CD14-positive monocyte (primary cell): Measurements from ENCODE around the gene TTYH3. TPM values are rescaled to one million over a fixed set of nuclear protein-coding genes. Genes with fewer than 3 reads are reported as not detected.

ENCODE experiments used
- DNase-seq, 3 donors: peaks; one replicate each; pipeline ENCODE4 v3.0.0-alpha.2; 2011 to 2022
- H2AFZ ChIP-seq: 2 replicates; pipeline ENCODE4 v1.6.0; 2012; ENCODE audit warnings: mild to moderate bottlenecking, low read depth, low read length, inconsistent platforms; ENCODE audit not compliant: insufficient read depth, poor library complexity, severe bottlenecking
- H3K27ac ChIP-seq, 2 donors: 1 replicate in 1 of 2; 2 replicates in 1 of 2; pipeline ENCODE4 v1.5.1; 2012 to 2013; ENCODE audit warnings: low read length in 2 of 2, control low read depth in 1 of 2, inconsistent platforms in 1 of 2, low read depth in 1 of 2, mild to moderate bottlenecking in 1 of 2
- H3K27me3 ChIP-seq, 2 donors: one replicate each; pipeline versions ENCODE4 v1.6.0 to v1.6.1; 2011 to 2013; ENCODE audit warnings: low read length in 2 of 2; ENCODE audit not compliant: control insufficient read depth in 2 of 2, insufficient read depth in 2 of 2
- H3K36me3 ChIP-seq, 2 donors: replicated peaks in 1 of 2; 1 replicate in 1 of 2; 2 replicates in 1 of 2; pipeline versions ENCODE4 v1.5.1 to v1.6.1; 2012 to 2013; ENCODE audit warnings: low read length in 2 of 2, control low read depth in 1 of 2, inconsistent platforms in 1 of 2, mild to moderate bottlenecking in 1 of 2; ENCODE audit not compliant: insufficient read depth in 2 of 2, control insufficient read depth in 1 of 2
- H3K4me1 ChIP-seq, 2 donors: 1 replicate in 1 of 2; 2 replicates in 1 of 2; pipeline versions ENCODE4 v1.5.1 to v1.6.1; 2012 to 2013; ENCODE audit warnings: low read length in 2 of 2, control low read depth in 1 of 2, inconsistent platforms in 1 of 2, mild to moderate bottlenecking in 1 of 2, moderate library complexity in 1 of 2; ENCODE audit not compliant: insufficient read depth in 2 of 2, control insufficient read depth in 1 of 2
- H3K4me2 ChIP-seq: replicated peaks from 2 replicates; pipeline ENCODE3; 2012; ENCODE audit warnings: low read length, moderate library complexity, mild to moderate bottlenecking; ENCODE audit not compliant: poor library complexity, severe bottlenecking; ENCODE audit errors: extremely low read depth
- H3K4me3 ChIP-seq, 3 experiments: fragments of 200-600 bp in 1 of 3; sonication (generic) in 1 of 3; replicated peaks in 1 of 3; 1 replicate in 2 of 3; 2 replicates in 1 of 3; pipeline ENCODE4 v1.5.1; 2011 to 2013; ENCODE audit warnings: low read length in 3 of 3, mild to moderate bottlenecking in 3 of 3, control low read depth in 2 of 3, low read depth in 2 of 3, inconsistent platforms in 1 of 3, moderate library complexity in 1 of 3
- H3K79me2 ChIP-seq: 2 replicates; pipeline ENCODE4 v1.6.0; 2012; ENCODE audit warnings: mild to moderate bottlenecking, control low read depth, inconsistent platforms, low read length, moderate library complexity; ENCODE audit not compliant: insufficient read depth
- H3K9ac ChIP-seq: 2 replicates; pipeline ENCODE4 v1.6.0; 2017; ENCODE audit warnings: low read length, mild to moderate bottlenecking; ENCODE audit not compliant: insufficient read depth, poor library complexity, severe bottlenecking
- H3K9me3 ChIP-seq, 2 donors: replicated peaks in 1 of 2; 1 replicate in 1 of 2; 2 replicates in 1 of 2; pipeline versions ENCODE4 v1.5.1 to v1.6.1; 2012 to 2013; ENCODE audit warnings: low read length in 2 of 2, control low read depth in 1 of 2; ENCODE audit not compliant: control insufficient read depth in 1 of 2, insufficient read depth in 1 of 2
- H4K20me1 ChIP-seq: 2 replicates; pipeline ENCODE4 v1.6.0; 2012; ENCODE audit warnings: mild to moderate bottlenecking, low read length, control low read depth, moderate library complexity; ENCODE audit not compliant: insufficient read depth
- H3K27ac Mint-ChIP-seq, 7 donors: one replicate each; pipeline ENCODE4 v1.8.0; 2020; ENCODE audit warnings: mild to moderate bottlenecking in 7 of 7, mixed read lengths in 7 of 7, moderate library complexity in 6 of 7, inconsistent platforms in 2 of 7
- H3K27me3 Mint-ChIP-seq, 3 donors: one replicate each; pipeline ENCODE4 v1.8.0; 2021 to 2022; ENCODE audit warnings: low read depth in 3 of 3, mild to moderate bottlenecking in 3 of 3, mixed read lengths in 3 of 3, moderate library complexity in 3 of 3, inconsistent platforms in 1 of 3
- H3K36me3 Mint-ChIP-seq, 2 donors: one replicate each; pipeline ENCODE4 v1.8.0; 2020; ENCODE audit warnings: mixed read lengths in 2 of 2, inconsistent platforms in 1 of 2, mild to moderate bottlenecking in 1 of 2
- H3K4me1 Mint-ChIP-seq: one replicate; pipeline ENCODE4 v1.8.0; 2020; ENCODE audit warnings: mild to moderate bottlenecking, mixed read lengths
- H3K4me3 Mint-ChIP-seq, 2 donors: one replicate each; pipeline ENCODE4 v1.8.0; 2020; ENCODE audit warnings: mild to moderate bottlenecking in 2 of 2, mixed read lengths in 2 of 2, moderate library complexity in 1 of 2
- H3K9me3 Mint-ChIP-seq, 7 donors: one replicate each; pipeline ENCODE4 v1.8.0; 2020 to 2022; ENCODE audit warnings: mixed read lengths in 7 of 7, mild to moderate bottlenecking in 6 of 7, moderate library complexity in 6 of 7, inconsistent platforms in 2 of 7
- WGBS: methylation state at CpG from one replicate; pipeline ENCODE4 v1.1.5; 2013; ENCODE audit warnings: missing lambda C conversion rate; ENCODE audit not compliant: insufficient coverage; 5-methylcytosine and 5-hydroxymethylcytosine counted together
- intact Hi-C, 2 donors: fragments of 100-400 bp; cut with micrococcal nuclease; formaldehyde crosslinking; loops; one replicate each; pipeline versions ENCODE4 v1.15.0 to v1.15.1; 2023
- polyA plus RNA-seq, 3 donors: library from polyadenylated mRNA; depleted of rRNA in 1 of 3; unstranded in 2 of 3; stranded (reverse) in 1 of 3; fragments of 300-500 nt in 2 of 3; fragments of >200 nt in 1 of 3; fragmentation: Illumina TruSeq in 2 of 3; gene quantifications; 1 replicate in 2 of 3; 2 replicates in 1 of 3; pipeline ENCODE4 v1.2.3, GENCODE V29; 2012 to 2021
- TF ChIP-seq, protein P1 (sequence below): fragments of 200-600 bp; IDR thresholded peaks from one replicate; pipeline ENCODE4 v1.8.0; 2022; ENCODE audit warnings: antibody characterized with exemption, mild to moderate bottlenecking

TTYH3 gene
- polyA plus RNA-seq, 3 donors, result 13.4 to 73.5 (median 17.4) TPM

DNA sequence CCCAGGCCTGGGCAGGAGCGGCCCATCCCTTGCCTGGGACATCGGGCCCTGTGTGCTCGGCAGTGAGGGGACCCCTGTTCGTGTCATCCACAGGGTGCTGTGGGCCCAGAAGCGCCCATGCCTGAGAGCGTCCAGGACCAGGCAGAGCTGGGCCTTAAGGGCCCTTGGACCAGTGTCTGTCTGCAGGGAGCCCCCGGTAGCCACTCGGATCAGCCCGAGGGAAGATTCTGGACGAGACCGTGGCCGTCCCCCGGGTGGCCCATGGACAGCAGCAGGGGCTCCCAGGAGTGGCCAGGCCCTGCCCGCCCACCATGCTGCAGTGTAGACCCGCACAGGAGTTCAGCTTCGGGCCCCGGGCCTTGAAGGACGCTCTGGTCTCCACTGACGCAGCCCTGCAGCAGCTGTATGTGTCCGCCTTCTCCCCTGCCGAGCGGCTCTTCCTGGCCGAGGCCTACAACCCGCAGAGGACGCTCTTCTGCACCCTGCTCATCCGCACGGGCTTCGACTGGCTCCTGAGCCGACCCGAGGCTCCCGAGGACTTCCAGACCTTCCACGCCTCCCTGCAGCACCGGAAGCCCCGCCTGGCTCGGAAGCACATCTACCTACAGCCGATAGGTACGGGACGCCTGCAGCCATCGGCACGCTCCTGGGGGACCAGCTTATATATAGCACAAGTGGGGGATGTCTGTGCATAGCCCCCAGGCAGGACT, 68.5 kb downstream of the TTYH3 start:
- Mint-ChIP-seq H3K4me3 (peak overlapping the region in 1 of 2 donors; percentile 33), H3K4me1 (peaks cover 16% of the 10 kb centered on the region), H3K27ac (peak overlapping the region in 1 of 7 donors; percentile 6), H3K27me3 (peaks cover 26 to 38% (median 32%) of the 10 kb centered on the region in 3 donors), H3K36me3 (no peaks in the 10 kb centered on the region), H3K9me3 (peaks cover 0 to 4% (median 3%) of the 10 kb centered on the region in 7 donors)
- no peak overlapping the region for H3K27ac ChIP-seq
- DNase-seq, result no peak
- 98% methylated on average over 40 of the region's 40 CpGs for WGBS
- H3K36me3 ChIP-seq, result no peaks in the 10 kb centered on the region
- no peak overlapping the region for H3K9ac ChIP-seq
- no peak overlapping the region for H3K4me3 ChIP-seq
- H3K4me2 ChIP-seq, result no peak overlapping the region
- peaks cover 32 to 35% of the 10 kb centered on the region in 2 donors for H3K4me1 ChIP-seq
- no peak overlapping the region for H2AFZ ChIP-seq
- H4K20me1 ChIP-seq, result no peaks in the 10 kb centered on the region
- peaks cover 0 to 15% of the 10 kb centered on the region in 2 donors for H3K27me3 ChIP-seq
- no peaks in the 10 kb centered on the region for H3K9me3 ChIP-seq
- H3K79me2 ChIP-seq, result no peaks in the 10 kb centered on the region
- TF ChIP-seq, protein P1, sequence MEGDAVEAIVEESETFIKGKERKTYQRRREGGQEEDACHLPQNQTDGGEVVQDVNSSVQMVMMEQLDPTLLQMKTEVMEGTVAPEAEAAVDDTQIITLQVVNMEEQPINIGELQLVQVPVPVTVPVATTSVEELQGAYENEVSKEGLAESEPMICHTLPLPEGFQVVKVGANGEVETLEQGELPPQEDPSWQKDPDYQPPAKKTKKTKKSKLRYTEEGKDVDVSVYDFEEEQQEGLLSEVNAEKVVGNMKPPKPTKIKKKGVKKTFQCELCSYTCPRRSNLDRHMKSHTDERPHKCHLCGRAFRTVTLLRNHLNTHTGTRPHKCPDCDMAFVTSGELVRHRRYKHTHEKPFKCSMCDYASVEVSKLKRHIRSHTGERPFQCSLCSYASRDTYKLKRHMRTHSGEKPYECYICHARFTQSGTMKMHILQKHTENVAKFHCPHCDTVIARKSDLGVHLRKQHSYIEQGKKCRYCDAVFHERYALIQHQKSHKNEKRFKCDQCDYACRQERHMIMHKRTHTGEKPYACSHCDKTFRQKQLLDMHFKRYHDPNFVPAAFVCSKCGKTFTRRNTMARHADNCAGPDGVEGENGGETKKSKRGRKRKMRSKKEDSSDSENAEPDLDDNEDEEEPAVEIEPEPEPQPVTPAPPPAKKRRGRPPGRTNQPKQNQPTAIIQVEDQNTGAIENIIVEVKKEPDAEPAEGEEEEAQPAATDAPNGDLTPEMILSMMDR, result no peak
- intact Hi-C loops, result no loop called here

- no peak overlapping the region for H3K27ac ChIP-seq
- H3K79me2 ChIP-seq, result no peaks in the 10 kb centered on the region
- no peaks in the 10 kb centered on the region for H3K36me3 Mint-ChIP-seq
- H3K4me3 ChIP-seq, result no peak overlapping the region
- H3K9ac ChIP-seq, result no peak overlapping the region
- intact Hi-C loops, result no loop called here
- H3K4me1 Mint-ChIP-seq, result peaks cover 16% of the 10 kb centered on the region
- H3K9me3 ChIP-seq, result no peaks in the 10 kb centered on the region
- peaks cover 0 to 15% of the 10 kb centered on the region in 2 donors for H3K27me3 ChIP-seq
- H3K4me1 ChIP-seq, result peaks cover 21 to 24% of the 10 kb centered on the region in 2 donors
- no peak overlapping the region for H2AFZ ChIP-seq
- H3K27ac Mint-ChIP-seq, result no peak overlapping the region
- WGBS, result 96% methylated on average over 17 of the region's 17 CpGs
- H3K27me3 Mint-ChIP-seq, result peaks cover 25 to 42% (median 32%) of the 10 kb centered on the region in 3 donors
- DNase-seq, result no peak
- no peak overlapping the region for H3K4me2 ChIP-seq
- no peak overlapping the region for H3K4me3 Mint-ChIP-seq
- peaks cover 0 to 4% (median 0%) of the 10 kb centered on the region in 7 donors for H3K9me3 Mint-ChIP-seq
- TF ChIP-seq, protein P1, result no peak
- no peaks in the 10 kb centered on the region for H4K20me1 ChIP-seq
- H3K36me3 ChIP-seq, result no peaks in the 10 kb centered on the region
Measured at GRCh38 chr7:2701424-2701823, 69.6 kb downstream of the TTYH3 start.
